HepG2 (cell line): ENCODE data around the gene MRPL14. TPM values are rescaled to one million over a fixed set of nuclear protein-coding genes. Genes with fewer than 3 reads are reported as not detected.
A peak's percentile ranks its signal among the peaks of the same experiment; 100 is the strongest.

Experiments
- CBX1 ChIP-seq: IDR thresholded peaks from one replicate; pipeline ENCODE4 v1.6.1; 2016; ENCODE audit warnings: antibody characterized with exemption, low read depth
- CREBL2 ChIP-seq: sonication (generic); formaldehyde crosslinking; IDR thresholded peaks from 2 replicates; pipeline ENCODE4 v1.8.1; 2023; ENCODE audit warnings: missing genetic modification reagents, mild to moderate bottlenecking, borderline replicate concordance
- ELF3 ChIP-seq: IDR thresholded peaks from 2 replicates; pipeline ENCODE4 v1.6.1; 2016; ENCODE audit warnings: missing genetic modification reagents, missing compliant biosample characterization
- GABPA ChIP-seq, 2 experiments: IDR thresholded peaks; 2 replicates each; pipeline ENCODE4 v1.6.1; 2011 to 2016; ENCODE audit warnings: low read depth in 2 of 2, low read length in 1 of 2, missing biosample characterization in 1 of 2, missing genetic modification characterization in 1 of 2
- KDM1A ChIP-seq: IDR thresholded peaks from 2 replicates; pipeline ENCODE4 v1.6.1; 2016; ENCODE audit warnings: missing compliant biosample characterization
- MXD1 ChIP-seq: sonication (generic); formaldehyde crosslinking; IDR thresholded peaks from 2 replicates; pipeline ENCODE4 v1.4.0; 2020; ENCODE audit warnings: mild to moderate bottlenecking, missing genetic modification reagents
- MZF1 ChIP-seq: sonication (generic); formaldehyde crosslinking; IDR thresholded peaks from 2 replicates; pipeline ENCODE4 v1.8.1; 2023; ENCODE audit warnings: mild to moderate bottlenecking, missing genetic modification reagents, borderline replicate concordance
- NCOA1 ChIP-seq: sonication (generic); formaldehyde crosslinking; IDR thresholded peaks from 2 replicates; pipeline ENCODE4 v1.9.0; 2021; ENCODE audit warnings: missing genetic modification reagents
- ONECUT2 ChIP-seq: sonication (generic); formaldehyde crosslinking; IDR thresholded peaks from 2 replicates; pipeline ENCODE4 v1.4.0; 2020; ENCODE audit warnings: missing genetic modification reagents
- PAWR ChIP-seq: sonication (generic); formaldehyde crosslinking; IDR thresholded peaks from 2 replicates; pipeline ENCODE4 v1.4.0; 2020; ENCODE audit warnings: missing genetic modification reagents, mild to moderate bottlenecking, borderline replicate concordance
- SMARCC2 ChIP-seq: fragments of 450-650 bp; IDR thresholded peaks from 2 replicates; pipeline ENCODE4 v1.6.1; 2017; ENCODE audit warnings: antibody characterized with exemption, mild to moderate bottlenecking
- SRF ChIP-seq: IDR thresholded peaks from 2 replicates; pipeline ENCODE4 v1.6.1; 2011; ENCODE audit warnings: mild to moderate bottlenecking, low read depth, low read length, moderate library complexity
- THAP11 ChIP-seq: IDR thresholded peaks from 2 replicates; pipeline ENCODE4 v1.6.1; 2016; ENCODE audit warnings: missing biosample characterization, missing genetic modification reagents
- YEATS4 ChIP-seq: sonication (generic); formaldehyde crosslinking; IDR thresholded peaks from 2 replicates; pipeline ENCODE4 v1.4.0; 2020; ENCODE audit warnings: missing genetic modification reagents, borderline replicate concordance
- ZFP41 ChIP-seq: sonication (generic); formaldehyde crosslinking; IDR thresholded peaks from 2 replicates; pipeline ENCODE4 v1.4.0; 2020; ENCODE audit warnings: mild to moderate bottlenecking, missing genetic modification reagents, borderline replicate concordance
- ZKSCAN1 ChIP-seq: fragments of 150-350 bp; IDR thresholded peaks from 2 replicates; pipeline ENCODE4 v1.6.1; 2014; ENCODE audit warnings: low read length
- ZMAT5 ChIP-seq: sonication (generic); formaldehyde crosslinking; IDR thresholded peaks from 2 replicates; pipeline ENCODE4 v1.5.0; 2020; ENCODE audit warnings: mild to moderate bottlenecking, low read depth, missing genetic modification reagents, borderline replicate concordance
- ZNF12 ChIP-seq: sonication (generic); formaldehyde crosslinking; IDR thresholded peaks from 2 replicates; pipeline ENCODE4 v1.5.0; 2020; ENCODE audit warnings: missing genetic modification reagents
- ZNF256 ChIP-seq: sonication (generic); formaldehyde crosslinking; conservative IDR thresholded peaks from 2 replicates; pipeline ENCODE4 v1.4.0; 2020; ENCODE audit warnings: missing genetic modification reagents
- ZNF317 ChIP-seq: sonication (generic); formaldehyde crosslinking; IDR thresholded peaks from 2 replicates; pipeline ENCODE4 v1.5.0; 2020; ENCODE audit warnings: mild to moderate bottlenecking, missing genetic modification reagents
- ZNF441 ChIP-seq: sonication (generic); formaldehyde crosslinking; IDR thresholded peaks from 2 replicates; pipeline ENCODE4 v1.7.0; 2021; ENCODE audit warnings: missing genetic modification reagents, borderline replicate concordance
- ZNF513 ChIP-seq: sonication (generic); formaldehyde crosslinking; conservative IDR thresholded peaks from 2 replicates; pipeline ENCODE4 v1.5.0; 2020; ENCODE audit warnings: missing genetic modification reagents
- ZNF562 ChIP-seq: sonication (generic); formaldehyde crosslinking; IDR thresholded peaks from 2 replicates; pipeline ENCODE4 v1.8.0; 2022; ENCODE audit warnings: missing genetic modification reagents, borderline replicate concordance
- ZNF616 ChIP-seq: sonication (generic); formaldehyde crosslinking; IDR thresholded peaks from 2 replicates; pipeline ENCODE4 v1.5.0; 2020; ENCODE audit warnings: low read depth, mild to moderate bottlenecking, missing genetic modification reagents
- ZNF724P ChIP-seq: sonication (generic); formaldehyde crosslinking; IDR thresholded peaks from 2 replicates; pipeline ENCODE4 v1.8.0; 2022; ENCODE audit warnings: missing genetic modification reagents, borderline replicate concordance
- ZNF792 ChIP-seq: IDR thresholded peaks from 2 replicates; pipeline ENCODE4 v1.6.1; 2016
- polyA plus RNA-seq, 8 experiments: library from polyadenylated mRNA; depleted of rRNA in 3 of 8; stranded (reverse) in 7 of 8; unstranded in 1 of 8; fragments of >200 nt; fragmentation: Illumina TruSeq in 4 of 8; extraction: Trizol in 4 of 8; gene quantifications; 2 replicates each; pipeline versions ENCODE4 v1.2.1 to v1.2.3, GENCODE V29; 2011 to 2016; ENCODE audit warnings: low read depth in 4 of 8, missing spikeins in 1 of 8, mixed read lengths in 1 of 8; ENCODE audit not compliant: insufficient read depth in 1 of 8
- total RNA-seq, 5 experiments: library from RNA; depleted of rRNA; stranded (reverse); fragments of >200 nt; fragmentation: Illumina TruSeq; extraction: Trizol; gene quantifications; 2 replicates each; pipeline ENCODE4 v1.2.3, GENCODE V29; 2016; ENCODE audit warnings: low read depth in 1 of 5
- TF ChIP-seq, protein P1 (sequence below): sonication (generic); formaldehyde crosslinking; IDR thresholded peaks from 2 replicates; pipeline ENCODE4 v1.9.0; 2022; ENCODE audit warnings: missing genetic modification reagents, mild to moderate bottlenecking, borderline replicate concordance

Gene MRPL14
- total and polyA plus RNA-seq, 2 of the 13 experiments (the other 11 are each of a cell fraction or from before 2014, with no cell fraction given) = 157 to 178 TPM

DNA sequence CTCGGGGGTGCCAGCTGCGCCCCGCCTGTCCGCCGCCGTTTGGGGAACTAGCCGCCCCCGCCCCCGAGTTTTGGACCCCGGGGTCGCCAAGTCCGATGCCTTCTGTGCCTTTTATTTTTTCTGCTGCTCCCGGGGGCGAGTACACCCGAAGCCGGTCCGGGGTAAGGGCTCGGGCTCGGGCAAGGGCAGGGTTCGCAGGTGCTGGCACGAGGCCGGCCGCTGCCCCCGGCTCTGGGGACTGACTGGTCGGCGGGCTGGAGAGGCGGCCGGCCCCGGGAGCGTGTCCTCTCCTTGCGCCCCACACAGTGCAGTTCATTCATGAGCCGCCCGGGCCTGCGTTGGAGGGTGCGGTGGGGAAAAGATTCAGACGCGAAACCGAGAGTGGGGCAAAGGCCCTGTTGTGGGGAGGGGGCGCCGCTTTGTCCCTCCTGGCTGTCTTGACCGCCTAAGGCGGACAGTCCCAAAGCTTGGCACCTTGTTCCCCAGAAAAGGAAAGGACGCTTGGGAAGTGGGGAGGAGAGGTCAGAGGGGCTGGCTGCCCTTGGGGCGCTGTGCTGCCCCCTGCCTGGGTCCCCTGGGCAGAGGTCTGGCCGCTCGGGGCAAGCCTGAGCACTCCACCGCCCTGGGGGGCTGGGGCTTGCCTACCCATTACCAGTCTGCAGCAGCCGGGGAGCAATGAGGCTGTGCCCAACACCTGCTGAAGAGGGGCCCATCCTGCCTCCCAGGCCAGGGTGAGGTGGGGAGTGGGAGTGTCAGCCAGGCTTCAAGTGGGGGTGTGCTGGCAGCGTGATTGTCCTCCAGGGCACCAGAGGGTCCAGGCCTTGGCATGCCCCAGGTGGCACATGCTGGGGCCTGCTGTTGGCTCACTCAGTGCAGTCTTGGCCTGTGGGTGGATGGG lies 1.0 kb upstream of the MRPL14 start (continued):
- no peak for TF ChIP-seq ZNF513
- TF ChIP-seq SRF = no peak
- TF ChIP-seq ZNF441 = no peak
- no peak for TF ChIP-seq ZNF12 (CRISPR knock-in tag)
- TF ChIP-seq THAP11 (CRISPR knock-in tag) = no peak
- no peak for TF ChIP-seq ZNF317 (CRISPR knock-in tag)
- TF ChIP-seq ZNF562 (CRISPR knock-in tag) = no peak
- no peak for TF ChIP-seq PAWR (CRISPR knock-in tag)
- TF ChIP-seq MXD1 (CRISPR knock-in tag) = no peak
- no peak for TF ChIP-seq ZNF616 (CRISPR knock-in tag)
- TF ChIP-seq YEATS4 (CRISPR knock-in tag) = peak; percentile 50; the same call in 1 of the 2 replicates
- no peak for TF ChIP-seq GABPA (IDR thresholded peaks at IDR 0.05; ENCODE audit: low read depth, low read length)
- no peak for TF ChIP-seq GABPA (CRISPR knock-in tag; IDR thresholded peaks at IDR 0.05; ENCODE audit: low read depth)
- TF ChIP-seq ELF3 (CRISPR knock-in tag) = no peak
- no peak for TF ChIP-seq ZNF256 (CRISPR knock-in tag)
- no peak for TF ChIP-seq CREBL2
- TF ChIP-seq ZKSCAN1 = no peak
- TF ChIP-seq ZNF724P (CRISPR knock-in tag) = no peak; the same call in 1 of the 2 replicates
- TF ChIP-seq ZMAT5 = no peak
- no peak for TF ChIP-seq ZFP41 (CRISPR knock-in tag)
- TF ChIP-seq SMARCC2 = no peak
- TF ChIP-seq, protein P1, sequence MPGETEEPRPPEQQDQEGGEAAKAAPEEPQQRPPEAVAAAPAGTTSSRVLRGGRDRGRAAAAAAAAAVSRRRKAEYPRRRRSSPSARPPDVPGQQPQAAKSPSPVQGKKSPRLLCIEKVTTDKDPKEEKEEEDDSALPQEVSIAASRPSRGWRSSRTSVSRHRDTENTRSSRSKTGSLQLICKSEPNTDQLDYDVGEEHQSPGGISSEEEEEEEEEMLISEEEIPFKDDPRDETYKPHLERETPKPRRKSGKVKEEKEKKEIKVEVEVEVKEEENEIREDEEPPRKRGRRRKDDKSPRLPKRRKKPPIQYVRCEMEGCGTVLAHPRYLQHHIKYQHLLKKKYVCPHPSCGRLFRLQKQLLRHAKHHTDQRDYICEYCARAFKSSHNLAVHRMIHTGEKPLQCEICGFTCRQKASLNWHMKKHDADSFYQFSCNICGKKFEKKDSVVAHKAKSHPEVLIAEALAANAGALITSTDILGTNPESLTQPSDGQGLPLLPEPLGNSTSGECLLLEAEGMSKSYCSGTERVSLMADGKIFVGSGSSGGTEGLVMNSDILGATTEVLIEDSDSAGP (CRISPR knock-in tag) = peak; percentile 82; the same call in 1 of the 2 replicates
- TF ChIP-seq MZF1 (CRISPR knock-in tag) = no peak
- no peak for TF ChIP-seq KDM1A (CRISPR knock-in tag)
- TF ChIP-seq ZNF792 (CRISPR knock-in tag) = no peak
- TF ChIP-seq CBX1 = no peak
- no peak for TF ChIP-seq NCOA1 (CRISPR knock-in tag)
- no peak for TF ChIP-seq ONECUT2 (CRISPR knock-in tag)
